ENCODE results near the gene ADTRP.

ADTRP gene

GRCh38 chr6:11758878-11759277 is 19.7 kb downstream of the ADTRP start:
- FAIRE-seq (no peak), DNase-seq (ENCODE audit: low spot score) (no peak)

GRCh38 chr6:11756726-11757125 is 21.9 kb downstream of the ADTRP start:
- no peak for FAIRE-seq

GRCh38 chr6:11756292-11756691 is 22.3 kb downstream of the ADTRP start:
- FAIRE-seq (no peak), DNase-seq (ENCODE audit: low spot score) (no peak)

More at GRCh38 chr6:11756726-11757125, 21.9 kb downstream of the ADTRP start:
- DNase-seq (ENCODE audit: low spot score): no peak

GRCh38 chr6:11755725-11756124 is 22.9 kb downstream of the ADTRP start:
- DNase-seq (ENCODE audit: low spot score): no peak
- no peak for FAIRE-seq

GRCh38 chr6:11754625-11755271 is 23.9 kb downstream of the ADTRP start:
- FAIRE-seq (no peak), DNase-seq (ENCODE audit: low spot score) (no peak)

- no peak for DNase-seq (ENCODE audit: low spot score)
- no peak for FAIRE-seq
Measured at GRCh38 chr6:11753798-11754197, 24.8 kb downstream of the ADTRP start.

- FAIRE-seq: no peak
Measured at GRCh38 chr6:11752360-11752759, 26.2 kb downstream of the ADTRP start.

GRCh38 chr6:11750682-11751081 is 27.9 kb downstream of the ADTRP start:
- no peak for FAIRE-seq
- DNase-seq (ENCODE audit: low spot score): no peak

More at GRCh38 chr6:11752360-11752759, 26.2 kb downstream of the ADTRP start:
- DNase-seq (ENCODE audit: low spot score): no peak

GRCh38 chr6:11748591-11749210 is 29.9 kb downstream of the ADTRP start:
- DNase-seq (ENCODE audit: low spot score) (no peak), FAIRE-seq (no peak)

- FAIRE-seq (no peak), DNase-seq (ENCODE audit: low spot score) (no peak)
Measured at GRCh38 chr6:11747021-11747420, 31.6 kb downstream of the ADTRP start.

GRCh38 chr6:11744753-11745152 is 33.9 kb downstream of the ADTRP start:
- no peak for FAIRE-seq

GRCh38 chr6:11744101-11744500 is 34.5 kb downstream of the ADTRP start:
- FAIRE-seq (no peak), DNase-seq (ENCODE audit: low spot score) (no peak)

More at GRCh38 chr6:11744753-11745152, 33.9 kb downstream of the ADTRP start:
- no peak for DNase-seq (ENCODE audit: low spot score)

- FAIRE-seq (no peak), DNase-seq (ENCODE audit: low spot score) (no peak)
Measured at GRCh38 chr6:11740875-11741274, 37.7 kb downstream of the ADTRP start.

GRCh38 chr6:11738661-11739375 is 39.8 kb downstream of the ADTRP start:
- no peak for DNase-seq (ENCODE audit: low spot score)

GRCh38 chr6:11738234-11738633 is 40.4 kb downstream of the ADTRP start:
- DNase-seq (ENCODE audit: low spot score): no peak
- FAIRE-seq: no peak

More at GRCh38 chr6:11738661-11739375, 39.8 kb downstream of the ADTRP start:
- FAIRE-seq: no peak

GRCh38 chr6:11736601-11737000 is 42.0 kb downstream of the ADTRP start:
- no peak for FAIRE-seq
- DNase-seq (ENCODE audit: low spot score): no peak

- no peak for DNase-seq (ENCODE audit: low spot score)
Measured at GRCh38 chr6:11734861-11735613, 43.6 kb downstream of the ADTRP start.

GRCh38 chr6:11732036-11732631 is 46.5 kb downstream of the ADTRP start:
- DNase-seq (ENCODE audit: low spot score): no peak
- no peak for FAIRE-seq

More at GRCh38 chr6:11734861-11735613, 43.6 kb downstream of the ADTRP start:
- no peak for FAIRE-seq

- no peak for FAIRE-seq
- no peak for DNase-seq (ENCODE audit: low spot score)
Measured at GRCh38 chr6:11731423-11731822, 47.2 kb downstream of the ADTRP start.

- no peak for FAIRE-seq
- DNase-seq (ENCODE audit: low spot score): no peak
Measured at GRCh38 chr6:11730641-11731040, 48.0 kb downstream of the ADTRP start.

GRCh38 chr6:11729076-11729475 is 49.5 kb downstream of the ADTRP start:
- no peak for DNase-seq (ENCODE audit: low spot score)
- FAIRE-seq: no peak

All from urothelium cell line (cell line).